ENCODE results near the gene NKD2. TPM values are rescaled to one million over a fixed set of nuclear protein-coding genes. Genes with fewer than 3 reads are reported as not detected.
"Not testable (repeated sequence)": the region's sequence is repeated elsewhere in the genome, so short reads cannot be mapped to it uniquely, and the experiment has no call there.

The NKD2 gene
- total RNA-seq, 1 experiment from 2014 or later: not detected

- H3K36me3 ChIP-seq: no peaks in the 10 kb centered on the region
- no peak overlapping the region for H3K4me3 ChIP-seq
- no peak for DNase-seq
- no peak overlapping the region for H3K27ac ChIP-seq
- no peaks in the 10 kb centered on the region for H3K9me3 ChIP-seq (replicated peaks)
- H3K4me1 ChIP-seq: no peaks in the 10 kb centered on the region
- H3K27me3 ChIP-seq: no peaks in the 10 kb centered on the region
Observed at GRCh38 chr5:1020452-1020961, 11.9 kb downstream of the NKD2 start.

- H3K9me3 ChIP-seq (replicated peaks): no peaks in the 10 kb centered on the region
- H3K27ac ChIP-seq: no peak overlapping the region
- no peaks in the 10 kb centered on the region for H3K36me3 ChIP-seq
- H3K4me1 ChIP-seq: no peaks in the 10 kb centered on the region
- no peaks in the 10 kb centered on the region for H3K27me3 ChIP-seq
- DNase-seq: no peak
- H3K4me3 ChIP-seq: no peak overlapping the region
Observed at GRCh38 chr5:1021136-1021968, 12.8 kb downstream of the NKD2 start.

- not testable (repeated sequence) for H3K9me3 ChIP-seq (replicated peaks); H3K27ac ChIP-seq; H3K27me3 ChIP-seq; DNase-seq; H3K36me3 ChIP-seq; H3K4me1 ChIP-seq; H3K4me3 ChIP-seq
Observed at GRCh38 chr5:1021969-1022336, 13.4 kb downstream of the NKD2 start.

DNA sequence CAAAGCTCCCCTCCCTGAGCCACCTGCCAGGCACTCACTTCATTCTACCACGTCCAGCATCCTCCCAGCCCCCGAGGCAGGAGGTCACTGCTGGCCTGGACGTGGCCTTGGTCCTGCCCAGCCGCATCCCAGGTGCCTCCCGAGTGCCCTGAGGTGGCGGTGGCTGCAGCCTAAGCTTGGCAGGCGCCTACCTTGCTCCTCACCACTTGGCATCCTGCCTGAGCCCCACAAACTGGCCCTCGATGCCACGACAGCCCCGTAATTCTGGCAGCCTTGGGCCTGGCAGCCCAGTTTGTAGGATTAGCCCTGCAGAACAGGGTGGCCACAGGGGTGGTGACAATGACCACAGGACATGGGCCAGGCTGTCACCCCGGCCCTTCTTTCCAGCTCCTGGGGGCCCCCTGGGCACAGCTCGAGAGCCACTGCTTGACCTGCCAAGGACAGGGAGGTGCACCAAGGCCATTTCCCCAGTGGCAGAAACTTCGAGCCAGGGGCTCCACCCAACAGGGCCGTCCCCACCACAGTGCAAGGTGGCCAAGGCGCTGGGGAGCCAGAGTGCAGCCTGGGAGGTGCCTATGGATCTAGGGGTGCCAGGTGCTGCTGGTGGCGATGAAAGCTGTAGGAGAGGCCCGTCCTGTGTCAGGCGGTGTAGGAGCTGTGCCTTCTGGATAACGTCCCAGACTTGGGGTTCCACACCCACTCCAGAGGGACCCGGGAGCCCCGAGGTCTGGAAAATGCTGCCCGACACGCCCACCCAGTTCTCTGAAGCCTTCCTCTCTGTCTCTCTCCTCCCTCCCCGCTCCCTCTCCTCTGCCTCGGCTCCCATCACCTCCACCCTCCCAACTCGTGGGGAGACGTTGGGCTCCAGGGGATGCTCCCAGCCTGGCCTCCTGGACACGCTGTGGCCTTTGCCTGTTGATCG lies 18.4 kb downstream of the NKD2 start:
- H3K27ac ChIP-seq: no peak overlapping the region
- H3K4me3 ChIP-seq: no peak overlapping the region
- H3K27me3 ChIP-seq: no peaks in the 10 kb centered on the region
- H3K36me3 ChIP-seq: no peaks in the 10 kb centered on the region
- no peak for DNase-seq
- no peaks in the 10 kb centered on the region for H3K4me1 ChIP-seq
- no peaks in the 10 kb centered on the region for H3K9me3 ChIP-seq (replicated peaks)

GRCh38 chr5:1027631-1028441 lies 19.2 kb downstream of the NKD2 start:
- H3K4me3 ChIP-seq: no peak overlapping the region
- H3K9me3 ChIP-seq (replicated peaks): no peaks in the 10 kb centered on the region
- no peak for DNase-seq
- no peaks in the 10 kb centered on the region for H3K27me3 ChIP-seq
- no peak overlapping the region for H3K27ac ChIP-seq
- no peaks in the 10 kb centered on the region for H3K36me3 ChIP-seq
- H3K4me1 ChIP-seq: no peaks in the 10 kb centered on the region

DNA sequence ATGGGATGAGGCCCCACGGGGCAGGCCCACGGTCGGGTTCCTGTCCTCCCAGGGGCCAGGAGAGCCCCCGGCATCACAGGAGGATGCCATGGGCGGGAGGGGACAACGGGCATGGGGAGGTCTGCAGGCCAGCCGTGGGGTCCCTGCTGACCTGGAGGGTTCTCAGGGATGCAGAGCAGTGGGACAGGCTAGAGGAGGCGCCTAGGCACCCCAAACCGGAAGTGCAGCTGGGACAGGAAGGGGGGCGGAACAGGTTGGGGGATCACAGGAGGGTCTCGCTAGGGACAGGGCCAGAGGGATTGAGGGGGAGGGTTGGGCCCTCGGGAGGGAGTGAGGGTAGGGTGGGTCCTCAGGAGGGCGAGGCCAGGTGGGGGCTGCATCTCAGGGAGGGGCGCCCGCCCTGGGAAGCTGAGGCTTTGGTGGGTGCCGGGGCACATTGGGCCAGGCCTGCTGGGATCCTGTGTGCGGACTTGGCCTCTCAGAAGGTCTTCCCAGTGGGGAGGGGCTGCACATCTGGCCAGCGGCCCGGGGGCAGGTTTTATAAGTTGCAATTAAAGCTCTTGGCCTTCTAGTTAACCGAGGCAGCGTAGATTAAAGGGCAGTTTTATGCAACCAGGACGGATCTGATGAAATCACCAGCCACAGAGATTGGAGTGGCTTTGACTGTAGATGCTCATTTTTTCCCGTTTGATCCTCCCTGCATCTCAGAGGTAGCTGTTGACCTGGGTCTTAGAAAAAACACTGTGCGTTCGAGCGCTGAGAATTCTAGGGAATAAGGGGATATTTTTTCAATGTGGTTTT lies 20.1 kb downstream of the NKD2 start:
- Histone ChIP-seq H3K27ac (no peak overlapping the region), H3K27me3 (no peaks in the 10 kb centered on the region), H3K4me1 (no peaks in the 10 kb centered on the region), H3K36me3 (no peaks in the 10 kb centered on the region), H3K4me3 (no peak overlapping the region), H3K9me3 (replicated peaks) (no peaks in the 10 kb centered on the region)
- no peak for DNase-seq

DNA sequence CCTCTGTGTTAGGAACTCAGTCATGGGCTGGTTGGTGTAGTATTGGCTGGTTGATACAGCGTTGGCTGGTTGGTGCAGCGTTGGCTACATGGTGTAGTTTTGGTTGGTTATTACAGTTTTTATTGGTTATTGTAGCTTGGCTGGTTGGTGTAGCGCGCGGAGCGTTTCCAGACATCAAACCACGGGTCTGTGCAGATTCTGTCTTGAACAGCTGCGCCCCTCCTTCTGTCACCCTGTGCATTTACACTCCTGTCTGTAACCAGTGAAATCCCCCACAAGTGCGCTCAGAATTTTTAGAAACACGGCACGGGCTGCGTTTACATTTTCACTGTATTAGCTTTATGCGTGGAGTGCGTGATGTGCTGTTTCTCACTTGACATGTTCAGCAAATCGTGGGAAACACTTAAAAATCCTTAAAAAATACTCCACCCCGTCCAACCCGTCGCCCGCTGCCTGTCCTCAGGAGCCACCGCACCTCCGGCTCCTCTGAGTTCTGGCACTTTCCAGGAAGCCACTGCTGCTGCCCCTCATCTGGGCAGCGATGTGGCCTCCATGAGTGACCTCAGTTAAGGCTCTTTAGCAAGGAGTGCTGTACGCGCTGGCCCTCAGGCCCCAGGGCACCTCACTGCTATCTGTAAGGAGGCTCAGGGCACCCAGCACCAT lies 20.8 kb downstream of the NKD2 start:
- Histone ChIP-seq H3K36me3 (no peaks in the 10 kb centered on the region), H3K27me3 (no peaks in the 10 kb centered on the region), H3K4me3 (no peak overlapping the region), H3K27ac (no peak overlapping the region), H3K4me1 (no peaks in the 10 kb centered on the region), H3K9me3 (replicated peaks) (no peaks in the 10 kb centered on the region)
- no peak for DNase-seq

DNA sequence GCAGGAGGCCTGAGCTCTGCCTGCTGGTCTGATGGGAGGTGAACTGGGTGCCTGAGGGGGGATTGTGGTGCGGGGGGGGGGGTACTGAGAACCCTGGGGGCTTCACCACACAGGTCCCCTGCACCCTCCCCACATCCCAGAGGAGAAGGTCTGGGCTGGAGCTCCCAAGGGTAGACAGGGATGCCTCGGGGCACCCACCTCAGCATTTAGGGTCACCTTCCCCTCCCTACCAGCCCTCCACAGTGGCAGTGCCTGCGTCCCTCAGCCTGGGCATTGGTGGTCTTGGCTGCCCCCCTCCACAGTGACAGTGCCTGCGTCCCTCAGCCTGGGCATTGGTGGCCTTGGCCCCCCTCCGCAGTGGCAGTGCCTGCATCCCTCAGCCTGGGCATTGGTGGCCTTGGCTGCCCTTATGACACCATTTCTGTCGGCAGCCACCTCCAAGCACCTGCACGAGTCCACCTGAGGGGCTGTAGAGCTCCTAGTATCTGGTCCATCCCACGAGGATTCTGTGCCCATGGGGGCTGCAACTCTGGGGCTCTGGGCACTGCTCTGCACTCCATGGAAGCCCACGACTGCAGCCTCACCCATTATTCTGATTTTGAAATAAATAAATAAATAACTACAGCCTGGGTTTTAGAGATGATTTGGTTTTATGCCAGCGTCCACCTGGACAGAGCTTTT lies 21.5 kb downstream of the NKD2 start:
- no peaks in the 10 kb centered on the region for H3K9me3 ChIP-seq (replicated peaks)
- DNase-seq: no peak
- no peak overlapping the region for H3K27ac ChIP-seq
- H3K27me3 ChIP-seq: no peaks in the 10 kb centered on the region
- H3K4me3 ChIP-seq: no peak overlapping the region
- H3K4me1 ChIP-seq: no peaks in the 10 kb centered on the region
- no peaks in the 10 kb centered on the region for H3K36me3 ChIP-seq

- Histone ChIP-seq H3K27ac (no peak overlapping the region), H3K4me3 (no peak overlapping the region), H3K9me3 (replicated peaks) (no peaks in the 10 kb centered on the region), H3K36me3 (no peaks in the 10 kb centered on the region), H3K4me1 (no peaks in the 10 kb centered on the region), H3K27me3 (no peaks in the 10 kb centered on the region)
- DNase-seq: no peak
Observed at GRCh38 chr5:1030801-1031271, 22.2 kb downstream of the NKD2 start.

DNA sequence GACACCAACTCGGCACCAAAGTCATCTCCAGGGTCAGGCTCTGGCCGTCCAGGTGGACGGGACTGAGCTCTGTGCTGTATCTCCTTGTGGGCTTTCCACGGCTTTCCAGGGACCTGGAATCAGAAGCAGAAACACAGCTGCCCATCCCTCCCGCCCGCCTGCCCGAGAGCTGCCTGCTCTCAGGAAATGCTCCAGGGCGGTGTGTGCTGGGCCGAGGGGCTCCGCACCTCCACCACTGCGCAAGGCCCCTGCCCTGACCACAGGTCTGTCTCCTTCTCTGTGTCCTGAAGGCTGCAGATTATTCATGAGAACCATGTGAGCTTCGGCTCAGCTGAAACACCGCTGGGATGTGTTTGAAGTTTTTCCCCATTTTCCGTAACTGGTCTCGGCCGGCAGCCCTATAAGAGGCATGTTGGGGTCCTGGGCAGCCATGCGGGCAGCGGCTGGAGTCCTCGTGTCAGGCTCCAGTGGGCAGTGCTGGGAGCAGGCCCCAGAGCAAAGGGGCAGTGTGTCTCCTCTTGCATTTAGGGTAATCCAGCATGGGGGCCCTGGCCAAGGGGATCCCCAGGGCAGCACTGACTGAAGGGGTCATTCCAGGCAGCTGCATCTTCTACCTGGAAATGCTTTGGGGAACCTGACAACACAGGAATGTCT lies 22.8 kb downstream of the NKD2 start:
- no peak for DNase-seq
- Histone ChIP-seq H3K27me3 (no peaks in the 10 kb centered on the region), H3K27ac (no peak overlapping the region), H3K4me1 (no peaks in the 10 kb centered on the region), H3K36me3 (no peaks in the 10 kb centered on the region), H3K9me3 (replicated peaks) (no peaks in the 10 kb centered on the region), H3K4me3 (no peak overlapping the region)

DNA sequence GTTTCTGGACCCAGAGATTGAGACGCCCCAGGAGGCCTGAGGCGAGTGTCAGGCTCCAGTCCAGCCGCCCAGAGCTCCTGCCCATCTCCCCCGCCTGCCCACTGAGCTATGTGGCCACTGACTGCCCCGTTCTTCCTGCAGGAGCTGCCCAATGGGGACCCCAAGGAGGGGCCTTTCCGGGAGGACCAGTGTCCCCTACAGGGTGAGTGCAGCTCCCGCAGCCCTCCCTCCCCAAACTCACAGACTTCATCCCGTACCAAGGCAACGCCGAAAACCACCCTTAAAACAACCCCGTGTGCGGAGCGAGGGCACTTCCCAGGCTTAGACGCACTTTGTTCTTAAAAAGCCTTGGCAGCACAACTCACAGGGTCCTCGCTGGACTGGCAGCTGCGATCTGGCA lies 23.4 kb downstream of the NKD2 start:
- Histone ChIP-seq H3K9me3 (replicated peaks) (no peaks in the 10 kb centered on the region), H3K4me3 (no peak overlapping the region), H3K27me3 (no peaks in the 10 kb centered on the region), H3K4me1 (no peaks in the 10 kb centered on the region), H3K27ac (no peak overlapping the region), H3K36me3 (no peaks in the 10 kb centered on the region)
- no peak for DNase-seq

DNA sequence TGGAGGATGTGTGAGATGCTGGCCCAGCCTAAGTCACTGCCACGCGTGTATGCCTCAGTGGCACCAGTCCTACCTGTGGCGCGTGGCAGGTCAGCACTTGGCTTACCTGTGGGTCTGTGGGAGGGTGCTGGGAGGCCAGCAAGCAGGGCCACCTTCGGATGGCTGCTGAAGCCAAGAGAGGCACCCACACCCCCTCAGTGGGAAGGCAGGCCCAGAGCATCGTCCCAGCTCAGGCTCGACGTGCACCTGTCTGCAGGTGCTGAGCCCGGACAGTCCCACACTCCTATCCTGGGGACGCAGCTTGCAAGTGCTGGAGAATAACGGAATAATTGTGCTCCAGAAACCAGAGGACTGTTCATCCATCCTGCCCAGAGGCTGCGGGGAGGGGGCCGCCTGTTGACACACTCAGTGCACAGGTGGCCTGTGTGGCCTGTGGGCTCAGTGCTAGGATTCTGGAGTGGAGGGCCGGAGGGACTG lies 24.0 kb downstream of the NKD2 start:
- H3K27me3 ChIP-seq: no peaks in the 10 kb centered on the region
- H3K4me3 ChIP-seq: no peak overlapping the region
- H3K9me3 ChIP-seq (replicated peaks): no peaks in the 10 kb centered on the region
- DNase-seq: no peak
- H3K36me3 ChIP-seq: no peaks in the 10 kb centered on the region
- no peaks in the 10 kb centered on the region for H3K4me1 ChIP-seq
- H3K27ac ChIP-seq: no peak overlapping the region

All from SJCRH30 (cell line).